Measurements from ENCODE around the gene RAPGEF4.

Gene RAPGEF4

GRCh38 chr2:172970660-172971059 lies 235.0 kb downstream of the RAPGEF4 start:
- TF ChIP-seq ZNF707 (tag by site-specific recombination; IDR thresholded peaks at IDR 0.05) = no peak
- Histone ChIP-seq H3K9me3 (ENCODE audit: control insufficient read depth, insufficient read depth, low read depth, low read length) (no peaks in the 10 kb centered on the region), H3K4me1 (ENCODE audit: control insufficient read depth, insufficient read depth, low read length) (no peaks in the 10 kb centered on the region), H3K27ac (ENCODE audit: extremely low read depth, low read depth, low read length) (no peak overlapping the region), H3K4me3 (ENCODE audit: low read depth, low read length) (no peak overlapping the region), H3K36me3 (ENCODE audit: control insufficient read depth in 2 of 2, insufficient read depth in 1 of 2, low read length in 2 of 2) (no peaks in the 10 kb centered on the region)
- ChIA-PET CTCF (interaction anchor here (0.7 to 4.4 kb wide), 4 partner anchors 41 to 247 kb away, joined by 3 to 27 read pairs (median 3); no protein-coding TSS in a partner anchor), POLR2A (no interaction called here)

GRCh38 chr2:172972005-172972619 lies 236.5 kb downstream of the RAPGEF4 start:
- H3K36me3 ChIP-seq (ENCODE audit: control insufficient read depth in 2 of 2, insufficient read depth in 1 of 2, low read length in 2 of 2) = no peaks in the 10 kb centered on the region
- no peak for TF ChIP-seq ZNF626 (tag by site-specific recombination; IDR thresholded peaks at IDR 0.05)
- TF ChIP-seq IKZF3 (tag by site-specific recombination; IDR thresholded peaks at IDR 0.05) = no peak
- no peak for TF ChIP-seq ZNF514 (tag by site-specific recombination; IDR thresholded peaks at IDR 0.05)
- 0 out of 2 replicates have a peak, but pooled peaks have one; percentile 33 for TF ChIP-seq CTCF (tag by site-specific recombination; IDR thresholded peaks at IDR 0.05)
- no peak for TF ChIP-seq ZNF19 (tag by site-specific recombination; IDR thresholded peaks at IDR 0.05; ENCODE audit: low read depth)
- TF ChIP-seq ZNF623 (tag by site-specific recombination; IDR thresholded peaks at IDR 0.05) = peak; percentile 3; the same call in 1 of the 2 replicates
- TF ChIP-seq ZNF132 (tag by site-specific recombination; IDR thresholded peaks at IDR 0.05; ENCODE audit: borderline replicate concordance) = no peak
- peak; percentile 42; the same call in 1 of the 2 replicates for TF ChIP-seq ZNF654 (tag by site-specific recombination; IDR thresholded peaks at IDR 0.05; ENCODE audit: low read depth)
- no peak for TF ChIP-seq GFI1B (tag by site-specific recombination; IDR thresholded peaks at IDR 0.05)
- H3K9me3 ChIP-seq (ENCODE audit: control insufficient read depth, insufficient read depth, low read depth, low read length) = no peaks in the 10 kb centered on the region
- no peak overlapping the region for H3K27ac ChIP-seq (ENCODE audit: extremely low read depth, low read depth, low read length)
- no peaks in the 10 kb centered on the region for H3K4me1 ChIP-seq (ENCODE audit: control insufficient read depth, insufficient read depth, low read length)
- CTCF ChIA-PET = interaction anchor here (0.6 to 4.4 kb wide), 14 partner anchors 9 to 1131 kb away, joined by 3 to 27 read pairs (median 4); no protein-coding TSS in a partner anchor
- no peak overlapping the region for H3K4me3 ChIP-seq (ENCODE audit: low read depth, low read length)
- POLR2A ChIA-PET = no interaction called here

GRCh38 chr2:172974762-172975161 lies 239.1 kb downstream of the RAPGEF4 start:
- H3K36me3 ChIP-seq (ENCODE audit: control insufficient read depth in 2 of 2, insufficient read depth in 1 of 2, low read length in 2 of 2) = no peaks in the 10 kb centered on the region
- no peaks in the 10 kb centered on the region for H3K9me3 ChIP-seq (ENCODE audit: control insufficient read depth, insufficient read depth, low read depth, low read length)
- TF ChIP-seq ZEB2 (tag by site-specific recombination; IDR thresholded peaks at IDR 0.05) (no peak), ZNF560 (tag by site-specific recombination; IDR thresholded peaks at IDR 0.05; ENCODE audit: borderline replicate concordance) (no peak), ZFHX2 (tag by site-specific recombination; conservative IDR thresholded peaks at IDR 0.05) (no peak), ZNF112 (tag by site-specific recombination; IDR thresholded peaks at IDR 0.05) (no peak), ZSCAN5A (tag by site-specific recombination; IDR thresholded peaks at IDR 0.05) (no peak), ZNF449 (tag by site-specific recombination; IDR thresholded peaks at IDR 0.05) (no peak), SP7 (tag by site-specific recombination; IDR thresholded peaks at IDR 0.05) (no peak), ELK4 (IDR thresholded peaks at IDR 0.05; ENCODE audit: borderline replicate concordance, low read depth, low read length) (no peak), GLI4 (tag by site-specific recombination; IDR thresholded peaks at IDR 0.05) (no peak), ZNF830 (tag by site-specific recombination; IDR thresholded peaks at IDR 0.05; ENCODE audit: low read depth) (no peak)
- no peaks in the 10 kb centered on the region for H3K4me1 ChIP-seq (ENCODE audit: control insufficient read depth, insufficient read depth, low read length)
- no peak overlapping the region for H3K27ac ChIP-seq (ENCODE audit: extremely low read depth, low read depth, low read length)
- ChIA-PET CTCF (interaction anchor here (1.1 kb wide), 1 partner anchor 168 kb away, joined by 3 read pairs; no protein-coding TSS in a partner anchor), POLR2A (interaction anchor here (0.5 kb wide), 1 partner anchor 350 kb away, joined by 3 read pairs; no protein-coding TSS in a partner anchor)
- no peak overlapping the region for H3K4me3 ChIP-seq (ENCODE audit: low read depth, low read length)
